Superior temporal gyrus (tissue), 1 donor: ENCODE measurements around the gene KHNYN.

Experiments used
- DNase-seq: peaks from one replicate; pipeline ENCODE4 v3.0.0-alpha.2; 2016; ENCODE audit errors: extremely low spot score

KHNYN gene

GRCh38 chr14:24401810-24402702, 27.7 kb upstream of the KHNYN start:
- DNase-seq: no peak

- DNase-seq: no peak
These were observed 26.3 kb upstream of the KHNYN start for GRCh38 chr14:24403294-24403998.

- no peak for DNase-seq
These were observed 24.9 kb upstream of the KHNYN start for GRCh38 chr14:24404814-24405213.

GRCh38 chr14:24406416-24406815, 23.3 kb upstream of the KHNYN start:
- no peak for DNase-seq

- DNase-seq: no peak
These were observed 22.0 kb upstream of the KHNYN start for GRCh38 chr14:24407608-24408325.

- no peak for DNase-seq
These were observed 21.0 kb upstream of the KHNYN start for GRCh38 chr14:24408764-24409163.

GRCh38 chr14:24409192-24409591, 20.6 kb upstream of the KHNYN start:
- no peak for DNase-seq

- DNase-seq: no peak
These were observed 19.8 kb upstream of the KHNYN start for GRCh38 chr14:24409956-24410355.

GRCh38 chr14:24411443-24412389, 18.0 kb upstream of the KHNYN start:
- peak; percentile 34 for DNase-seq

GRCh38 chr14:24414077-24414476, 15.7 kb upstream of the KHNYN start:
- DNase-seq: no peak

- DNase-seq: no peak
These were observed 14.9 kb upstream of the KHNYN start for GRCh38 chr14:24414732-24415420.

- DNase-seq: no peak
These were observed 14.1 kb upstream of the KHNYN start for GRCh38 chr14:24415421-24416253.

GRCh38 chr14:24416254-24416931, 13.4 kb upstream of the KHNYN start:
- no peak for DNase-seq

GRCh38 chr14:24416932-24417619, 12.7 kb upstream of the KHNYN start:
- no peak for DNase-seq

GRCh38 chr14:24417832-24418491, 11.8 kb upstream of the KHNYN start:
- no peak for DNase-seq

GRCh38 chr14:24418492-24418873, 11.3 kb upstream of the KHNYN start:
- no peak for DNase-seq

- no peak for DNase-seq
These were observed 7.5 kb upstream of the KHNYN start for GRCh38 chr14:24422261-24422660.
